Sigmoid colon (tissue), 3 donors: Measurements from ENCODE around the gene TPRKB.

Experiments
- POLR2A ChIP-seq, 2 donors: fragments of 450-650 bp; IDR thresholded peaks; one replicate each; pipeline ENCODE4 v1.6.1; 2016; ENCODE audit warnings: antibody characterized with exemption in 2 of 2, mild to moderate bottlenecking in 2 of 2, moderate library complexity in 2 of 2
- TF ChIP-seq, protein P1 (sequence below), 4 experiments: fragments of 450-650 bp in 3 of 4; fragments of 200-600 bp in 1 of 4; IDR thresholded peaks; one replicate each; pipeline ENCODE4 v1.5.1; 2016 to 2019; ENCODE audit warnings: antibody characterized with exemption in 4 of 4, mild to moderate bottlenecking in 3 of 4, moderate library complexity in 2 of 4

DNA sequence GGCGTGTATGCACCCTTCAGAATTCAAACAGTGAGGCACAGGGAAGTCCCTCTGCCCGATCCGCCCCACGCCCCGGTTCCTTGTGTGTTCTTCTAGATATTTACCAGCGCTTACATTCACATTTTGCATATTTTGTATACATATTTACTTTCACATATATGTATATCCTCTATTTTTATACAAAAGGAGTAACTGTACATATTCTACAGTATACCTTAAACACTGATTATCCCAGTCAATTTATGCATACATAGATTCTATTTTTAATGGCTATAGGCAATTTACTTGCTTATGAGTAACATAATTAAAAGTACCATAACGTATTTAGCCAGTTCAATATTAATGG, 43.1 kb upstream of the TPRKB start:
- no peak for TF ChIP-seq POLR2A (IDR thresholded peaks at IDR 0.05)
- TF ChIP-seq, protein P1, sequence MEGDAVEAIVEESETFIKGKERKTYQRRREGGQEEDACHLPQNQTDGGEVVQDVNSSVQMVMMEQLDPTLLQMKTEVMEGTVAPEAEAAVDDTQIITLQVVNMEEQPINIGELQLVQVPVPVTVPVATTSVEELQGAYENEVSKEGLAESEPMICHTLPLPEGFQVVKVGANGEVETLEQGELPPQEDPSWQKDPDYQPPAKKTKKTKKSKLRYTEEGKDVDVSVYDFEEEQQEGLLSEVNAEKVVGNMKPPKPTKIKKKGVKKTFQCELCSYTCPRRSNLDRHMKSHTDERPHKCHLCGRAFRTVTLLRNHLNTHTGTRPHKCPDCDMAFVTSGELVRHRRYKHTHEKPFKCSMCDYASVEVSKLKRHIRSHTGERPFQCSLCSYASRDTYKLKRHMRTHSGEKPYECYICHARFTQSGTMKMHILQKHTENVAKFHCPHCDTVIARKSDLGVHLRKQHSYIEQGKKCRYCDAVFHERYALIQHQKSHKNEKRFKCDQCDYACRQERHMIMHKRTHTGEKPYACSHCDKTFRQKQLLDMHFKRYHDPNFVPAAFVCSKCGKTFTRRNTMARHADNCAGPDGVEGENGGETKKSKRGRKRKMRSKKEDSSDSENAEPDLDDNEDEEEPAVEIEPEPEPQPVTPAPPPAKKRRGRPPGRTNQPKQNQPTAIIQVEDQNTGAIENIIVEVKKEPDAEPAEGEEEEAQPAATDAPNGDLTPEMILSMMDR (IDR thresholded peaks at IDR 0.05): no peak
